ENCODE results near the gene CEP44. TPM values are rescaled to one million over a fixed set of nuclear protein-coding genes. Genes with fewer than 3 reads are reported as not detected.

Gene CEP44
- total RNA-seq, 1 experiment from 2014 or later: 11.5 TPM

- CTCF ChIA-PET: interaction anchor here (1.5 kb wide), 1 partner anchor 900 kb away, joined by 4 read pairs; no protein-coding TSS in a partner anchor
- Histone ChIP-seq H4K20me1 (ENCODE audit: insufficient read depth) (no peaks in the 10 kb centered on the region; the same call in 1 of the 2 replicates), H3K4me2 (ENCODE audit: low read length) (no peak overlapping the region), H3K9me2 (ENCODE audit: insufficient read depth) (no peaks in the 10 kb centered on the region), H3K36me3 (ENCODE audit: control insufficient read depth in 1 of 2, insufficient read depth in 2 of 2, low read length in 2 of 2) (peaks cover 0 to 5% of the 10 kb centered on the region in 2 experiments; a peak in 2 of 4 replicates), H2AFZ (ENCODE audit: low read depth, low read length, poor library complexity, severe bottlenecking) (no peak overlapping the region), H3K9ac (ENCODE audit: low read length) (no peak overlapping the region), H3K79me2 (ENCODE audit: insufficient read depth, low read length) (no peaks in the 10 kb centered on the region), H3K27ac (ENCODE audit: low read depth, low read length) (no peak overlapping the region), H3K27me3 (ENCODE audit: insufficient read depth, low read length) (no peaks in the 10 kb centered on the region), H3K9me3 (ENCODE audit: control insufficient read depth in 1 of 2, insufficient read depth in 1 of 2, low read depth in 1 of 2, low read length in 2 of 2) (no peaks in the 10 kb centered on the region), H3K4me1 (ENCODE audit: control insufficient read depth in 1 of 2, insufficient read depth in 2 of 2, low read length in 2 of 2) (no peaks in the 10 kb centered on the region), H3K4me3 (replicated peaks in 1 of 2; ENCODE audit: low read depth in 1 of 2, low read length in 2 of 2) (no peak overlapping the region)
- no TSS peak for BruUV-seq (replicated peaks)
- RAD21 ChIA-PET (ENCODE audit: low non-redundant PET in 1 of 2, low total read pairs in 2 of 2, uncharacterized antibody in 2 of 2, unreplicated experiment in 2 of 2): no interaction called here
- POLR2A ChIA-PET: no interaction called here
- DNase-seq (ENCODE audit: low read depth, low spot score) (no peak), ATAC-seq (no peak)
- TF ChIP-seq RAD21 (IDR thresholded peaks at IDR 0.05; ENCODE audit: low read depth): no peak
- no peak for TF ChIP-seq EZH2phosphoT487 (IDR thresholded peaks at IDR 0.05; ENCODE audit: borderline replicate concordance)
- no peak for TF ChIP-seq ZFX (IDR thresholded peaks at IDR 0.05)
- no peak for TF ChIP-seq YY1 (IDR thresholded peaks at IDR 0.05; ENCODE audit: extremely low read depth, insufficient replicate concordance, low read depth, low read length)
- no peak for TF ChIP-seq SRF (IDR thresholded peaks at IDR 0.05; ENCODE audit: low read depth)
- no peak for TF ChIP-seq FOSL1 (IDR thresholded peaks at IDR 0.05; ENCODE audit: low read depth)
- TF ChIP-seq ZBTB33 (IDR thresholded peaks at IDR 0.05; ENCODE audit: extremely low read depth, insufficient replicate concordance, low read length): no peak
- no peak for TF ChIP-seq EGR1 (IDR thresholded peaks at IDR 0.05; ENCODE audit: low read depth)
- TF ChIP-seq ZNF274 (IDR thresholded peaks at IDR 0.05; ENCODE audit: low read depth, low read length): no peak
- no peak for TF ChIP-seq SP1 (IDR thresholded peaks at IDR 0.05; ENCODE audit: low read depth)
- no peak for TF ChIP-seq ATF3 (IDR thresholded peaks at IDR 0.05)
- TF ChIP-seq TCF7L2 (IDR thresholded peaks at IDR 0.05; ENCODE audit: borderline replicate concordance, extremely low read depth, insufficient read depth, insufficient read length): no peak
- no peak for TF ChIP-seq MAX (IDR thresholded peaks at IDR 0.05)
- no peak for TF ChIP-seq SIN3A (IDR thresholded peaks at IDR 0.05; ENCODE audit: low read depth)
- TF ChIP-seq CTCF (IDR thresholded peaks at IDR 0.05 in 2 of 3, conservative IDR thresholded peaks at IDR 0.05 in 1 of 3; ENCODE audit: borderline replicate concordance in 1 of 3, insufficient read depth in 1 of 3, low read depth in 2 of 3, low read length in 2 of 3): no peak
- no peak for TF ChIP-seq POLR2A (IDR thresholded peaks at IDR 0.05; ENCODE audit: borderline replicate concordance, extremely low read depth, insufficient read depth, insufficient read length)
- no peak for TF ChIP-seq EZH2 (IDR thresholded peaks at IDR 0.05)
- TF ChIP-seq CBX3 (IDR thresholded peaks at IDR 0.05; ENCODE audit: low read depth): no peak
- no peak for TF ChIP-seq CEBPB (IDR thresholded peaks at IDR 0.05; ENCODE audit: low read depth)
- intact Hi-C loops (cut with micrococcal nuclease): no loop called here
Observed at GRCh38 chr4:174320494-174321199, 36.9 kb downstream of the CEP44 start.
